Anterior cingulate cortex (tissue), 58 donors: Measurements from ENCODE around the gene BRD7.

ENCODE experiments used
- DNase-seq, 58 donors: peaks; one replicate each; lab custom pipeline; 2025; lab: John Stamatoyannopoulos, UW

The BRD7 gene

DNA sequence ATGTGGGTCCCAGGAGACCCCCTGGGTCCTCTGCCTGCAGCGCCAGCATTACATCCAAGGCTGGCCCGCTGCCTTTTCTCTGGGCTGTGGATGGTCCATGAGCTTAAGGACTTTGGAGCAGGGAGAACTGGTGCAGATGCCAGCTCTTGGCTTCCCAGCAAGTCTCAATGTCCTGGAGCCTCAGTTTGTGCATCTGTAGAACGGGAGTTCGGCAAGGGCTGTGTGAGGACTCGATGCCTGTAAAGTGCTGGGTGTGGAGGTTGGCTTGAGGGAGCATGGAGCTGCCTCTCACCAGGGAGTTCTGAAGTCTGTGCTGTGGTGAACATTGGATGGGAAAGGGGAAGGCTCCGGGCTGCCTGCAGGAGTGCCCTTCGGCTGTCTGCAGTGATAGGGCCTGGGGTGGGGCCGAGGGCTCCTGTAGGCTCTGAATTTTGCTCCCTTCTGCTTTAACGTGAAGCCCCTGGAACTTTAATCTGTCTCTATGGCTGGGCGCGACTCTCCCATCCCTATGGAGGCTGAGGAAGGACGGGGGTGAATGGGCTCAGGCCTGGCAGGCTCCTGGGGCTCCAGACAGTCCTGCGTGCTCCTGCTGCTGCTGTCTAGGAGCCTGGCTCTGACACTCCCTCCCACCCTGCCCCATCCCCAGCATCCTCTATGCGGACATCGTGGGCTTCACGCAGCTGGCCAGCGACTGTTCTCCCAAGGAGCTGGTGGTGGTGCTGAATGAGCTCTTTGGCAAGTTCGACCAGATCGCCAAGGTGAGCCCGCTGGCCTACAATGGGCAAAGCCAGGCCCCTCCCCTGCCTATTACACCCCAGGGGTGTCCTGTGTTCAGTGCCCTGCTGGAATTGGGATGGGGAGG is 74.6 kb downstream of the BRD7 start:
- no peak for DNase-seq

DNA sequence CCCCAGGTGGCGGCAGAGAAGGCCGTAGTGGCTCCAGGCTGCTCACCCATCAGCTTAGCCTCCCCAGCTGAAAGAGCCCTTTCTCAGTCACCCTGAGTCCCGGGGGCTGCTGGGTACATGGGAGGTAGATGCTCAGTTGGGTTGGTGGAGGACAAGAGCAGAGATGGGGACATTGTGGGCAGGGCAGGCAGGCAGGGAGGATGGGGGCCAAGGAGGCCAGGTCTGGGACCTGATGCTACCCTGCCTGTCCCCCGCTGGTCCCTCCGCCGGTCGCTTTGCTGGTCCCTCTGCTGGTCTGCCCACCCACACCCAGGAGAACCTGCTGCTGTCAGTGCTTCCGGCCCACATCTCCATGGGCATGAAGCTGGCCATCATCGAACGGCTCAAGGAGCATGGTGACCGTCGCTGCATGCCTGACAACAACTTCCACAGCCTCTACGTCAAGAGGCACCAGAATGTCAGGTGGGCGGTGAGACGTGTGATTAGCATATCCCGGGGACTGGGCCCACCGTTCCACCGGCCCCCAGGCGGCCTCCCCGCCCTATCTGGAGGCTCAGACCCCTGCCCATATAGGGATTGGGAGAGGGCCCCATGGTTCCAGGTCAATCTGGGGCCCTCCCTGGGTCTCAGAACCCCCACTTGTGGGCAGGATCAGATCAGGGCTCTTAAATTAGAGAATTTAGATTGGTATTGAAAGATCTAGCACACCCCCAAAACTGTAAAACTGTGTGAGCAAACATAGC is 75.6 kb downstream of the BRD7 start:
- no peak for DNase-seq

DNA sequence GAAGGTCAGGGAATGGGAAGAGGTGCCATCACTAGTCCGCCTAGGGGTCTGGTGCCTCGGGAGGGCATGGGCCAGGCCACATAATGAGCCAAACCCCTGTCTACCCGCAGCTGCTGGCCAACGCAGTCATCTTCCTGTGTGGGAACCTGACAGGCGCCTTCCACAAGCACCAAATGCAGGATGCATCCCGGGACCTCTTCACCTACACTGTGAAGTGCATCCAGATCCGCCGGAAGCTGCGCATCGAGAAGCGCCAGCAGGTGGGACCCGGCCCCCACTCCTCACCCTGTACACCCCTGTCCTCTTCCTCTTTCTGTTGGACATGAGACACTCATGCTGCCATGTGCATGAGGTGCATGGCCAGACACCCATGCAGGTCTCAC is 76.2 kb downstream of the BRD7 start:
- DNase-seq = no peak

DNA sequence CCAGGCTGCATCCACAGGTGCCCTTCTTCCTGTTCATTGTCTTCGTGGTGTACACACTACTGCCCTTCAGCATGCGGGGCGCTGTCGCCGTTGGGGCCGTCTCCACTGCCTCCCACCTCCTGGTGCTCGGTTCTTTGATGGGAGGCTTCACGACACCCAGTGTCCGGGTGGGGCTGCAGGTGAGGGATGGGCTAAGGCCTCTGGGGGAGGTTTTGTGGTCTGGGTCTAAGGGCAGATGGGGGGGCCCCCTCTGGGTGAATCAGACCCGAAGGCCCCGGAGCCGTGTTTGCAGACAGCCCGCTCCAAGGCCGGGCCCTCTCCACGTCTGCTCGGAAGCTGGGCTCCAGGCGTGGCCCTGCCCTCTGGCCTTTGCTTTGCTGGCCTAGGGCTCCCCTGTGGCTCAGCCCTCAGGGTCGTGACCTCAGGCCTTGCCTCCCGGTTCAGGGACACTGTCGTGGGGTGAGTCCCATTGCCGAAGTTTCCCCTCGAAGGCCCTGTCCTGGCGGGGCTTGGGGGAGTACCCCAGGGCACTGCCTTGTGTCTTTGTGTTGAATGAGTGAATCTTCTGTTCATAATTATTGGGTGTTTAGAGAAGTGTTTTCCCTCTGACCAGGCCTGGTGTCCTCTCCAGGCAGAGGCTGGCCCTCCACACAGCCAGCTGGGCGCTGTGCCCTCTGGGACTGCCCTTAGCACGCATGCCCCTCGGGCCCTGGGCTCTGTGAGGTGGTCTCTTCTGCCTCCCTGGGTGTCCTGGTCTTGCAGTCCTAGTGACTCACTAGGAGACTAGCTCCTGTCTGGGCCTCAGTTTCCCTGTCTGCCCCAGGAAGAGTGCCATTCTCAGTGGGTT is 76.8 kb downstream of the BRD7 start:
- no peak for DNase-seq

DNA sequence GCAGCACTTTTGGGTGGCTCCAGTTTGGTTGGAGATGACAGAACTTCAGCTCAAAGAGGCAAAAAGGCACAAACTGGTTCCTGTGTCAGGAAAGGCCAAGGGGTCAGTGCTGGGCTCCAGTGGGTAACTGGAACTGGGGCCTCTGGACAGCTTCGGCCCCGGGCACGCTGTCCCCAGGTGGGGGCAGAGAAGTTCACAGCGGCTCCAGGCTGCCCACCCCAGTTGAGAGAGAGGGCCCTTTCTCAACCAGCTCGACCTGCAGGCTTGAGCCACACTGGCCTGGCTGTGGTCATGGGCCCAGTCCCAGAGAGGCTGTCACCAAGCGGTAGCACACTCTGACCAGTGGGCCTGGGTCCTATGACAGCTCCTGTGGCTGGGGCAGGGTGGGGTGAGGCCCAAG is 77.9 kb downstream of the BRD7 start:
- DNase-seq = no peak

DNA sequence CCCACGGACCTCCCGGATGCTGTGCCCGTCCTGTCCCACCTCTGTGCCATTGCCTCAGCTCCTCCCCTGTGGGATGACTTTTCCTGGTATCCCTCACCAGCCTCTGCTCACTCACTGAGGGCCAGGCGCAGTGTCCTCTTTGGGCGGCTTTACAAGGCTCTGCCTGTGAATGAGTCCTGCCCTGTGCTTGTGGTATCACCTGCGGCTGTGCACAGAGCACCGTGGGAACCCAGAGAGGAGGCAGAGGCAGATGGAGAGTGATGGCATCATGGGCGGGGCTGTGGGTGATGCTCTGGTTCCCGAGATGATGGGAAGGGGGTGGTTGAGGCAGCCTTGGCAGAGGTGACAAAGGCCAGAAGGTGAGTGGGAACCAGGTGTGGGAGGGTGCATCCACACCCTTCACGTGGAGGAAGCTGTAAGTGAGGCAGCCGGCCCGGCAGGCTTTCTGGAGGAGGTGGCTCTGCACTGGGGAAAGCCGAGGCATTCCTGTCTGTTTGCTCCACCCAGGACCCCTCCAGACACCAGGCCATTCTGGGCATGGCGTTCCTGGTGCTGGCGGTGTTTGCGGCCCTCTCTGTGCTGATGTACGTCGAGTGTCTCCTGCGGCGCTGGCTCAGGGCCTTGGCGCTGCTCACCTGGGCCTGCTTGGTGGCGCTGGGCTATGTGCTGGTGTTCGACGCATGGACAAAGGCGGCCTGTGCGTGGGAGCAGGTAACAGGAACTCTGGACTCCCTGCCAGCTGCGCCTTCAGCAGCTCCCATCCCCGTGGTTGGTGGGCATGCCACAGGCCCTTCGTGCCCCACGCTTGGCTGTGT is 78.6 kb downstream of the BRD7 start:
- DNase-seq = no peak

DNA sequence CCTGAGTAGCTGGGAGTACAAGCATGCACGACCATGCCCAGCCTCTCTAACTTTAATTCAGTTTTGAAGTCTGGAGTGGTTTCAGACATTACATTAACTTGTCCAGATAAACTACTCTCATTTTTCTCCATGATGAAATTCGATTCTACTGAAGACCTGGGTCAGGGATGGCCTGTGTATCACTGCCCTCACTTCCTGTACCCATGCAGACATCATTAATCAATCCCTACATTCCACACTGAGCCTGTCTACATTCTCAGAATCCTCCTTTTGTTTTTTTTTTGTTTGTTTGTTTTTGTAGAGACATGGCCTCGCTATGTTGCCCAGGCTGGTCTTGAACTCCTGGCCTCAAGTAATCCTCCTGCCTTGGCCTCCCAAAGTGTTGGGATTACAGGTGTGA is 79.9 kb downstream of the BRD7 start:
- DNase-seq = no peak

DNA sequence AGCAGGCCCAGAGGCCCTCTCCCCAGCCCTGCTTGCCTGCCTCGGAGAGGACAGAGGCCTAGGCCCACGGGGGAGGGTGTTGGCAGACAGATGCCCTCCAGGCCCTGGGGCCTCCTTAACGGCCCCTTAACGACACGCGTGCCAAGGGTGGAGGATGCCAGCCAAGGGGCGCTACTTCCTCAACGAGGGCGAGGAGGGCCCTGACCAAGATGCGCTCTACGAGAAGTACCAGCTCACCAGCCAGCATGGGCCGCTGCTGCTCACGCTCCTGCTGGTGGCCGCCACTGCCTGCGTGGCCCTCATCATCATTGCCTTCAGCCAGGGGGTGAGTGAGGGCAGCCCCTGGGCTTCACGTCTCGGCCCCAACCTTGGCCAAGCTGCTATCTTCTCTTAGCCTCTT is 80.8 kb downstream of the BRD7 start:
- no peak for DNase-seq

DNA sequence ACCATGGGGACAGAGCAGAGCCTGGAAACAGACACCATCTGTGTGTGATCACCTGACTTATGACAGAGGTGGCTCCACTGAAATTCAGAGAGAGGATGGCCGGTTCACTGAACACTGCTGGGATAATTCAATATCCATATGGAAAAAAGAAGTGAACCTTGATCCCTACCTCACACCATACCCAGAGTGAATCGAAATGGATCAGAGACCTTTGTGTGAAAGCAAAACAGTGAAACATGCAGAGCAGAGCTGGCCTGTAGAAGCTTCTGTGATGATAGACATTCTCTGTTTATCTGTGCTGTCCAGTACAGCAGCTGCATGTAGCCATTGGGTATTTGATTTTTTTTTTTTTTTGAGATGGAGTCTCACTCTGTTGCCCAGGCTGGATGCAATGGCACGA is 82.1 kb downstream of the BRD7 start:
- DNase-seq = no peak

DNA sequence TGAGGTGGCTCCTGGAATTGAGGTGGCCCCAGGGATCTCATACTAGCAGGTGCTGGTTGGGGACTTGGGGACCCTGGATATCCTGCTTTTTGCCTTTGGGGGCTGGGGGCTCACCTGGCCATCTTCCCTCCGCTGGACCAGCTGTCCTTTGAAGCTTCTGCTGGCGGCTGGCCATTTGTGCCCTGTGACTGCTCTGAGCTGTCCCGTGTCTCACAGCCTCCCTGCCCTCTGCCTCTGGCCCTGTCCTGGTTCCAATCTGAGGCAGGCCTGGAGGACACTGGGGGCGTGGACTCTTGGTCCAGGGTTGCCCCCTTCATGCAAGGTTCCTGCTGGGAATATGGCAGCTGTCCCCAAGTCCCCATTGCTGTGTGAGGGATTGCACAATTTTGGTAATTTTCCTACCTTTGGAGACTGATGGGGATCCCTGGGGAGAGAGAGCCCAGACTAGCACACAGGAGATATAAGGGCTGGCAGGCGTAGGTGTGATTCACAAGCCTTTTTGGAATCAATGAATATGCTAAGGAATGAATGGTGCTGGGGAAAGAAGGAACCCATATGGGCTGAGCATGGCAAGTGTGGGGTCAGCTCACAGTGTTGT is 83.3 kb downstream of the BRD7 start:
- peak in 1 of 58 donors; percentile 12 for DNase-seq

DNA sequence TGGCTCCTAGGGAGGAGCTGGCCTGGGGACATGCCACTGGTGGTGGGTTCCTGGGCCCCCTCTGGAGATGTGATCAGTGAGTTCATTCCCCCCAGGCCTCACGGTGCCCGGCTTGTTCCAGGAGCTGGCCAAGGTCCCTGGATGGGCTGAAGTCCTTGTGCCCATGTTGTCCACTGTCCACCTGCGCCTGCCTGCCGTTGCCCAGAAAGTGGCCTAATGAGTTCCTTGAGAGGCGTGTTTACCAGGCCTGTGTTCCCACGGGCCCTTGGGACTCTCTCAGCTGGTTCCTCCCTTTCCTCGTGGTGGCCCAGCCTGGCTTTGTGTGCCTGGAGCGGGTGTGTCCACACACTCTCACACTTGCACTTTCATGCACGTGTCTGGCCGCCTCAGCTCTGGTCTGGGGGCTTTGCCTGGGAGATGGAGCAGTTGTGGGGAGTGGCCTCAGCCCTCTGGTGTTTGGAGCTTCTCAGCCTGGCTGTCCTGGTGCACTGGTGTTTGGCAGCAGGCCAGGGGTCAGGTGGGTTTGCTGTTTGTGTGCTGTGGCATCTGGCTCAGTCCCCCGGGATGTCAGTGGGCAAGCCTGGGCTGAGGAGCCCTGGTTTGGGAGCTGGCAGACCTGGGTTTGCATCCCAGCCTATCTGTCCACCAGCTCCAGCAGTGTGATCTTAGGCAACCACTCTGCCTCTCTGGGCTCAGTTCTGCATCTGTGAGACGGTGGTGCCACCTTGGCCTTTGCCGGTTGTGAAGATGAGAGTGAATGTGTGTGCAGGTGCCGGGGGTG is 84.5 kb downstream of the BRD7 start:
- DNase-seq = no peak

DNA sequence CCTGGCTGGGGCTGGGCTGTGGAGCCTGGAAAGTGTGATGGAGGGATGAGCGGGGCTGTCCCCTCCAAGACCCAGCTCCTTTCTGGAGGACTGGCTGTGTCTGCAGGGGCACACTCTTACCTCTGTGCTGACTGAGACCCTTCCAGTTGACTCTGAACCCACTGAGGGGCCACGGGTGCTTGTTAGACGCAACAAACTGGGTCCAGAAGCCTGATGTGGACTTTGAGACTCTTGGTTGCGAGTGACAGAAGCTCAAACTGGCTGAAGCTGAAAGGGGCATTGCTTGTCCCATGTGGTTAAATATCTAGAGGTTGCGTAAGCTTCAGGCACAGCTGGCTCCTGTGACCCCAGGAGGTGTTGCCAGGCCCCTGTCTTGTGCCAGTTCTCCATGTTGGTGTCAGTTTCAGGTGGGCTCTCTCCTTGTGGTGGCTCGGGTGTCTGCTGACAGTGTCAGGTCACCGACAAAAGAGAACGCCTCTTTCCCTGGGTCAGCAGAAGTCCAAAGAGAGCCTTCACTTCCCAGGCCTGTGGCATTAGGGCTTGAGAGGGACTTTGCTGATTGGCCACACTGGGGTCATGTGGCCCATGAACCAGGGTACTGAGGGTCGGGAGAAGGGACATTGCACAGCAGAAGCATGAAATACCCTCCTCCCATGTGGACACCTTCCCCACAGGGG is 85.7 kb downstream of the BRD7 start:
- DNase-seq = peak in 1 of 58 donors; percentile 23

DNA sequence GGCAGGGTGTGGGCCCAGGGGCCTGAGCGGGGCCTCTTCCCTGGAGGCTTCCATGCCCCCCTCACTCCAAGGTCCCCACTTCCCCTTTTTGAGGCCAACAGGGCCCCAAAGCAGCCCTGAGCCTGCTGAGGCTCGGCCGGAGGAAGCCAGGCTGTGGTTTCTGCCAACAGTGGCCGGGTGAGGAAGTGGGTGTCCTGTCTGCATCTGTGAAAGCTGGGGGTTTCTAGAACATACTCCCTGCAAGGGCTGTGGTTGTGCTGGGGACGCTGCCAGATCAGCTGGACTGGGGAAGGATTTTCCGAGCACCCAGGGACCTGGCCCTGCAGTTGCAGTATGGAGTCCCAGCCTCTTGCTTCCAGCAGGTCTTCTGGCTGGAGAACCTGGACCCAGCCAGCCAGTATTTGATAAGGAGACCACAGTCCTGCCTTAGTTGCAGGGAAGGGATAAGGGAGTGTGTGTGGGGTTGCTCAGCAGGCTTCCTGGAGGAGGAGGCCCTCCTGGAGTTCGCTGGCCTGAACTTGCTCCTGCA is 86.7 kb downstream of the BRD7 start:
- peak in 37 of 58 donors; percentile 15 to 67 (median 38) for DNase-seq

DNA sequence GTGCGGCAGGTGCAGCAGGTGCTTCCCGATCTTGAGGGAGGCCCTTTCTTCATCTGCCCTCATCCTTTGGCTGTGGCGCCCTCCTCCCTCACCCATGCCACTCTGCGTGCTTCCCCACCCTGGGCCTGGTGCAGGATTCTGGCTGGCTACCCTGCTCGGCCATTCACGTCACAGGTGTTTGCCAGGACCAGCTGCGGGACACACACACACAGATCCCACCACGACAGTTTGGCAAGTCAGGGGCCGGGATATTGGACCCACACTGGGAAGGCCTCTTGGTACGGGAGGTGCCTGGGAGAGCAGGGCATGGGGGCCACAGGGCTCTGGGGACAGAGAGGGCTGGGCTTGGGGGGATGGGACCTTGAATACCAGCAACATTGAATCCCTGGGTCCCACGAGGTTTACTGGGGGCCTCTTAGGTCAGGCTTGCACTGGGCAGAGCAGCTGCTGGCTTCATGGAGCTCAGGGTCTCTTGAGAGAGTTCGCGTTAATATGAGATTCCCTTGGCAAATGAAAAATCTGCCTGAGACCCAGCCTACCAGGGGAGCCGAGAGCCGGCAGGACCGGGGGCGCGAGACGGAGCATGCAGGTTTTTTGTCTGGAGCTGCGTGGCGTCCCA is 87.3 kb downstream of the BRD7 start:
- DNase-seq = no peak

DNA sequence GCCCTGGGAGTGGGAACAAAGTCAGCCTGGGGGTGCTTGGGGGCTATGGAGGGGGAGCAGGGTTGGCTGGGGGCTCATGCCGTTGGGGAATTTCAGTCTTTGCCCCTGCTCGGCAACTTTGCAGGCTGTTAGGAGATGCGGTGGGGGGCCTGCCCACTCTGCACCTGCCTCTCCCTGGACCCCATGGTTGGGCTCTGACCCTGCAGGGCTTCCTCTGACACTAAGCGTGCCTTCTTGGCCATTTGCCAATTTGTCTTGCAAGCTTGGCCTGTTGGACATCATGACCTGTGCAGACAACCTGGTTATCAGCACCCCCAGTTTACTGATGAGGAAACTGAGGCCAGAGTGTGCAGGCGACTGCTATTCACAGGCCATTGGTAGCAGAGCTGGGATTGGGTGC is 87.9 kb downstream of the BRD7 start:
- no peak for DNase-seq

DNA sequence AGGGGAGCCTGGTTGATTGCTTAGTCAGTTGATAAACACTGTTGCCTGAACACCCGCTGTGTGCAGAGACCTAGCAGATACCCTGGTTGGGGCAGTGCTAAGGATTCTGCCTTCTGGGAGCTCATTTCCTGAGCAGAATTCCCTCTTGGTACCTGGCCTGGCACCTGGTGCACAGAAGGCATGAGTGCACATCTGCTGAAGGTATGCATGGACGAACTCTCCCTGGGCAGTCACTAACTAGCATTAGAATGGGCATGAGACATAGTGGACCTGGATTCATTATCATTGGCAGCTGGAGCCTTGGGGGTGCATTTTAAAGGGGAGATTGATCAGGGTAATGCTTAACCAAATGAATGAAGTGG is 89.3 kb downstream of the BRD7 start:
- DNase-seq = no peak

DNA sequence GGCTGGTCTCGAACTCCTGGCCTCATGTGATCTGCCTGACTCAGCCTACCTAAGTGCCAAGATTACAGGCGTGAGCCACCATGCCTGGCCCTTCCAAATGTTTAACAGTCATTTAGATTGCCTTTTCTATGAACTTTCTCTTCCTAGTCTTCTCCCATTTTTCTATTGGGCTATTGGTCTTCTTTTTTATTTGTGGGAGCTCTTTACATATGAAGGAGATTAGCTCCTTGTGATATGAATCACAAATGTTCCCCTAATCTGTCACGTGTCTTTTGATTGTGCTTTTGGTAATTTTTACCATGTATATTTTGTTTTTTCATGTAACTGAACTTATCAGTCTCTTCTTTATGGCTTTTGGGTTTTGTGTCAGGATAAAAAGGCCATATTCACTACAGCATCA is 90.5 kb downstream of the BRD7 start:
- no peak for DNase-seq
